GM12878 (cell line): ENCODE results near the gene ARHGEF17. TPM values are rescaled to one million over a fixed set of nuclear protein-coding genes. Genes with fewer than 3 reads are reported as not detected.

Source experiments
- ATF2 ChIP-seq: IDR thresholded peaks from 2 replicates; pipeline ENCODE4 v1.6.1; 2012; ENCODE audit warnings: low read length, inconsistent platforms
- CBX5 ChIP-seq: sonication (generic); IDR thresholded peaks from 2 replicates; pipeline ENCODE4 v1.6.1; 2016; ENCODE audit warnings: low read depth, moderate library complexity, mild to moderate bottlenecking, inconsistent platforms
- MTA3 ChIP-seq: IDR thresholded peaks from 2 replicates; pipeline ENCODE4 v1.6.1; 2012; ENCODE audit warnings: low read length, inconsistent platforms, borderline replicate concordance
- POLR2AphosphoS5 ChIP-seq: IDR thresholded peaks from 2 replicates; pipeline ENCODE4 v1.6.1; 2011; ENCODE audit warnings: mild to moderate bottlenecking, low read length, inconsistent platforms
- POU2F2 ChIP-seq: IDR thresholded peaks from 3 replicates; pipeline ENCODE4 v1.6.1; 2011; ENCODE audit warnings: low read depth, mild to moderate bottlenecking, low read length, borderline replicate concordance
- SP1 ChIP-seq: IDR thresholded peaks from one replicate; pipeline ENCODE4 v1.6.1; 2011; ENCODE audit warnings: low read depth, low read length
- STAT1 ChIP-seq: fragments of 450-650 bp; conservative IDR thresholded peaks from 2 replicates; pipeline ENCODE4 v1.6.1; 2014; ENCODE audit warnings: antibody characterized with exemption, mild to moderate bottlenecking
- TBL1XR1 ChIP-seq: IDR thresholded peaks from 2 replicates; pipeline ENCODE4 v1.6.1; 2012; ENCODE audit warnings: low read depth, low read length, improper control_type of control experiment
- USF1 ChIP-seq: IDR thresholded peaks from 2 replicates; pipeline ENCODE4 v1.6.1; 2011; ENCODE audit warnings: borderline replicate concordance, low read depth, mild to moderate bottlenecking, moderate library complexity, mixed read lengths, low read length; ENCODE audit not compliant: insufficient read depth; ENCODE audit errors: extremely low read length
- ZBTB33 ChIP-seq: fragments of 450-650 bp; IDR thresholded peaks from 2 replicates; pipeline ENCODE4 v1.6.1; 2017; ENCODE audit warnings: mild to moderate bottlenecking
- polyA plus RNA-seq, 11 experiments: library from polyadenylated mRNA; depleted of rRNA in 4 of 11; unstranded in 6 of 11; stranded (reverse) in 5 of 11; fragments of >200 nt; fragmentation: Nextera tagmentation in 4 of 11; fragmentation: Illumina TruSeq in 1 of 11; extraction: Ambion mirVana in 4 of 11; extraction: Trizol in 1 of 11; gene quantifications; 1 replicate in 1 of 11; 2 replicates in 10 of 11; pipeline versions ENCODE4 v1.2.1 to v1.2.3, GENCODE V29; 2011 to 2016; ENCODE audit warnings: inconsistent platforms in 2 of 11, missing spikeins in 2 of 11, low read depth in 1 of 11
- total RNA-seq, 4 experiments: library from RNA; depleted of rRNA in 3 of 4; stranded (reverse); fragments of >200 nt in 3 of 4; fragmentation: Illumina TruSeq in 1 of 4; extraction: Trizol in 1 of 4; gene quantifications; 2 replicates each; pipeline versions ENCODE4 v1.2.1 to v1.2.3, GENCODE V29; 2013 to 2021

Gene ARHGEF17
- total and polyA plus RNA-seq, 10 of the 15 experiments (the other 5 are each of a cell fraction or from before 2014, with no cell fraction given) = 0.15 to 11.0 (median 1.7) TPM

DNA sequence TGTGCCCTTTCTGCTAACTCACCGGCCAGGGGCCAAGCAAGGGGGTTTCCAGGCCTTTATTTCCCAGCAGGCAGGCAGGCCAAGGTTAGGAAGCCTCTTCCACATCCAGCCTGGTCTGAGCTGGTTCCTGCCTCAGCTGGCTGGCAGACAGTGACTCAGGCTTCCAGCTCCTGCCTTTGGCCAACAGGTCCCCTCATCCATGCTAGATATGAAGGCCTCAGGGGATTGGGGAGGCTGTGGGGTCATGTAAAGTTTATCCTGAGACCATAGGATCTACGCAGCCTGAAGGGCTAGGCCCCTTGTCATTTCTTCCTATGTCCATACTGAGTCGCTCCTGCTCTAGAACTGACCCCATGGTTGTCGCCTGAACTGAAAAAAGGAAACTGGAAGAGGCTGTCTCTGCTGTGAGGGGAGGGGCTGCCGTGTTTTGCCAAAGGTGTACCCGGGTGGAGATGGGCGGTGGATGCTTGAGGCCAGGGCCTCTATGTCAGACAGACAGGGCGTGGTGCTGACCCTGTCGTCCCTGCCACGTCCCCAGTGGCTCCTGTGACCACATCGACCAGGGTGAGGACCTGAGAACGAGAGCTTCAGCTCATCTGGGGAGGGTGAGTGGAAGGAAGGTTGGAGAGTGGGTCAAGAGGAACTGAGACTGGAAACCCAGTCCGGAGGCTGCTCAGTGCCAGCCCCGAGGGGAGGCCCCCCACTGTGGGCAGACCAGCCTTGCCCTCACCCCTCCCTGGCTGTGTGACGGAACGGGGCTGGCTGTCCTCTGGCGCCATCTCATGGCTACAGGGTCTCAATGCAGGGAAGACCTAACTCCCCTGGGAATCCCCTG, 19.0 kb upstream of the ARHGEF17 start (continued):
- TF ChIP-seq USF1 = no peak
- no peak for TF ChIP-seq ZBTB33
- TF ChIP-seq STAT1 = peak; percentile 84; the same call in 1 of the 2 replicates
- TF ChIP-seq MTA3 = no peak
- no peak for TF ChIP-seq CBX5
- TF ChIP-seq TBL1XR1 = no peak
- no peak for TF ChIP-seq POLR2AphosphoS5
- no peak for TF ChIP-seq ATF2
- peak; percentile 24; the same call in 1 of the 3 replicates for TF ChIP-seq POU2F2
- TF ChIP-seq SP1 = peak; percentile 20
